DMS153 treated with DMSO at 0.1 percent for 48 hours (cell line): ENCODE data around the gene CELSR2.
"Not testable (repeated sequence)": the region's sequence is repeated elsewhere in the genome, so short reads cannot be mapped to it uniquely, and the experiment has no call there.

Source experiments
- DNase-seq: peaks from one replicate; lab custom pipeline; 2025; ENCODE audit not compliant: unreplicated experiment; lab: John Stamatoyannopoulos, UW

Gene CELSR2

GRCh38 chr1:109300650-109301151 is 51.4 kb downstream of the CELSR2 start:
- no peak for DNase-seq

GRCh38 chr1:109301874-109302273 is 52.5 kb downstream of the CELSR2 start:
- DNase-seq, result no peak

DNA sequence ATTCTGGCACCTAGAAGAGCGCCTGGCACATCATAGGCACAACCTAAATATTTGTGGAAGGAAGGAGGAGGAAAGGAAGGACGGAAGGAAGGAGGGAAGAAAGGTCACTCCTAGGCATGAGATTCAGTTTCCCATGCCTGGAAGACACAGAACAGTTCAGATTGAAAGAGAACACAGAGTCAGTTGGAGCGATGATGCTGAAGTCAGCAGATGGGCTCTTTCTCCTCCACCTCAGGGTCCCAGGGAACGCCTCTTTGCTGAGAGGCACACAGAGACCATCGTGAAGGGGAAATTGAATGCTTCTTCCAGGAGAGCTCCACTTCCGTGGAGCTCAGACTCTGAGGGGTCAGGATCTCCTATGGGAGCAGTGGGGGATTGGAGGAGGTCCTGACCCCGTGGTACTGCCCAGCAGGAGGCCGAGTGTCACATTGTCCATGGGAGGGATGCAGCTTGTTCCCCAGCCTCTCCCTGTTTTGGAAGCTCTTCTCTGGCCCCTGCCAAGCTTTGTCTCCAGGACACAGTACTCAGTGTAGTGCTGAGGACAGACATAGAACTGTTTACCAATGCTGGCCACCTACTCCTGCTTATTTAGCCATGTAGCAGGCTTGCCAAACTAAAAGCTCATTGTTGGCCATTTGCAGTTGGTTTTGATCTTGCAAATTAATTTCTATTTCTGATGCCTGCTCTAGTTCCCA is 55.0 kb downstream of the CELSR2 start:
- DNase-seq, result no peak

DNA sequence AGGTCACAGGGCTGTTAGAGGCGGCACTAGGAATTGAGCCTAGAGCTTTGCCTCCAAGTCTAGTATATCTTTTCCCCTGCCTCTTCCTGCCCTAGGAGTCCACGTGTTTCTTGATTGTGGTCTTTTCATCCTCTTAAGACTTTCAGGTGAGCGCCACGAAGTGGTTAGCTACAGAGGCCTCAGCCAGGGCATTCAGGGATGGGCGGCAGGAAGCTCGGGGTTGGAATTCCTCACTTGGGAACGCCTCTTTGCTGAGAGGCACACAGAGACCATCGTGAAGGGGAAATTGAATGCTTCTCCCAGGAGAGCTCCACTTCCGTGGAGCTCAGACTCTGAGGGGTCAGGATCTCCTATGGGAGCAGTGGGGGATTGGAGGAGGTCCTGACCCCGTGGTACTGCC is 56.7 kb downstream of the CELSR2 start:
- DNase-seq, result not testable (repeated sequence)

DNA sequence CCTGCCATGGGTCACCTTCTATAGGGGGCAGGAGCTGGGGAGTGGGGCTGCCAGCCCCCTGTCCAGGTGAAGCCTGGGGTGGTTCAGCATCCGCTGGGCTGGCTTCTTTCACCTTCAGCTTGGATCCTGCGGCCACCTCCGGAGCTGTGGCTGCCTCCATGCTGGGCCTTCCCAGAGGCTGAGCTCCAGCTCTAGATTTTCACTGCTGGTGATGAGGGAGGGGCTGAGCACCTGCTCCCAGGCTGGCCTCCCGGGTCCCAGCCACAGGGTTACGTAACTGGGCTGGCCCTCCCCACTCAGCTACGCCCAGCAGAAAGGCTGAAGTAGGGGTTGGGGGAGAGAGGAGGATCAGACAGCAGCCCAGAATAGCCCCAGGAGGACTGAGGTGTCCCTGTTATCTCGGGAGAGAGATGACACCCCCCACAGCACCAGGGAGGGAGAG is 57.5 kb downstream of the CELSR2 start, which contains the start of gene MYBPHL:
MYBPHL (minus strand) TSS at position 180 of the 442 bp plus-strand sequence; CDS start at position 160, 20 bp downstream.
- DNase-seq, result no peak

GRCh38 chr1:109307274-109308021 is 58.1 kb downstream of the CELSR2 start:
- DNase-seq, result peak; percentile 34

DNA sequence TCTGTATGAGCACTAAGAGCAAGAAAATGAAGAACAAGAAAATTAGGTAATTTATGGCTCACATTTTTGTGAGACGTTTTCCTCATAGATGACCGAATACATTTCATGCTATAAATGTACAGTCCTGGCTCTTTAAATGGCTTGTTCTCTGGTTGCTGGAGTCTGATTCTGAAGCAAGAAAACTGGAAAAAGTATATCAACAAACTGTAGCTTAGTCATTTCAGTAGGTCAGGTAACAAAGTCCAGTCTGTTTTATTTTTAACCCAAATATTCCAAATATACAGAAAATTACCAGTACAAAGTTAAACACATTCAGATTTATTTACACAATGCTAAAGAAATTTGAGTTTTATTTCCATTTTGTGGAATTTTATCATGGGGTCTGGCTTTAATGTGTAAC is 60.0 kb downstream of the CELSR2 start:
- no peak for DNase-seq

DNA sequence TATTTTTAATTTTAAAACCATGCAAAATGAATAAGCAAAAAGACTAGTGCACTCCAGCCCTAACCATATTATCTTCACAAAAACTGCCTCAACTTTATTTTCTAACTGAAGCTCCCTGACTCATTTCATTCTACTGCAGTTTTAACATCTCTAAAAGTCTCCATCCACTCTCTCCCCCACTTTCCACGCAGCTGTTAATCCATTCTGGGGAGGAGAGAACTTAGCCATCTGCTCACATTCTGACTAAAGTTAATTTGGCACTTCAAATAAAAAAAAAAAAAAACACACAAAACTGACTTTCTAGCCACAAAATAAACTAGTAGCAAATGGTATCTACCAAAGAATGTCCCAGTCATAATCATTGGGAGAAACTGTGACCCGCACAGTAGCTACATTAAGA is 62.9 kb downstream of the CELSR2 start:
- no peak for DNase-seq

- DNase-seq, result no peak
Measured at GRCh38 chr1:109312978-109313775, 63.8 kb downstream of the CELSR2 start.

DNA sequence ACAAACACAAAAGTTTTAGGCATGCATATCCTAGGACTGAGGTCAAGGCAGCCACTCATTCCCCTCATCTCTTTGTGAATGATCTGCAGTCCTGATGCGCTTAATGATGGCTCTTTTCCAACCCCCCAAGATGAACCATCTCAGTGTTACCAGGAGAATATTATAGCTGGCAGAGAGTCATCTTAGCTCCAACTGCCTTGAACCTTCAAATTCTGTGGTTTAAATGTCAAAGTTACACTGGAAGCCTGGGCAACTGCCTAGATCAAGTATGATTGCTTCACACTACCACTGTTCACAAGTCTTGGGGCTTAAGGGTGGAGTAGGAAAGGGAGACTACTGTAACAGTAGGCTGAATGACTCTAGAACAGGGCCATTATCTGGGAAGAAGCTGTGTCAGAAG is 65.5 kb downstream of the CELSR2 start:
- no peak for DNase-seq

DNA sequence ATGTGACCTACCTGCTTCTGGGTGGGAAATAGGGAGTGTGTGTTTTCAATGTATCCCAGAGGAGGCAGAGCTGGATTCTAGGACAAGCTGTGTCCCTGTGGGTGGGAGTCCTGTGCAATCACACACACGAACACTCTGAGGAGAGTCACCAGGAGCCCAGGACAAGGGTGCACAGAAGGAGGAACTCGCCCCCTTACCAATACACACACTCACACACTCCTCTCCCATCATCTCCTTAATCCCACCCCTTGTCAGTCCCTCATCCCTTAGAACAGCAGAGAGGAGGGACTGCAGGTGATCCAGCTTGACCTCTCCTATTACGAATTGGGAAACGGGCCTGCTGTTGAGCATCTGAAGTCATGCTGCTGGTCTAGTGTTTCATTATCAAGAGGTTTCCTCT is 65.9 kb downstream of the CELSR2 start:
- no peak for DNase-seq

DNA sequence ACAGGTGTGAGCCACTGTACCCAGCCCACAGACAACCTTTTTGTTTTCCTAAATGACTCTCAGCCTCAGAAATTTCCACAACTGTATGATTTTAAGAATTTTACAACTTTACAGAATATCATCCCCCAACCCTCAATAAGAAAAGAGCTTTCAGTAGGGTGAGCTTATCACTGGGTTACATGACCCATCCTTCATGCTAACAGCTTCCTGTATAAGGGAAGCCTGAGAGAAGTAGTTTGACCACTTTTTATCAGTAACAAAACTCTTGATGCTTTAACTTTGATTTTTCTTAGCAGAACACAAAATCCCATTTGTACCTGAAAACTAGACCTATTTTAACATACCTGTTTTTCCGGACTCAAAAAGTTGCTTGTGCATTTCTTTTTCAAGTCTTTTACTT is 67.2 kb downstream of the CELSR2 start:
- no peak for DNase-seq

GRCh38 chr1:109319114-109319513 is 69.8 kb downstream of the CELSR2 start:
- no peak for DNase-seq

DNA sequence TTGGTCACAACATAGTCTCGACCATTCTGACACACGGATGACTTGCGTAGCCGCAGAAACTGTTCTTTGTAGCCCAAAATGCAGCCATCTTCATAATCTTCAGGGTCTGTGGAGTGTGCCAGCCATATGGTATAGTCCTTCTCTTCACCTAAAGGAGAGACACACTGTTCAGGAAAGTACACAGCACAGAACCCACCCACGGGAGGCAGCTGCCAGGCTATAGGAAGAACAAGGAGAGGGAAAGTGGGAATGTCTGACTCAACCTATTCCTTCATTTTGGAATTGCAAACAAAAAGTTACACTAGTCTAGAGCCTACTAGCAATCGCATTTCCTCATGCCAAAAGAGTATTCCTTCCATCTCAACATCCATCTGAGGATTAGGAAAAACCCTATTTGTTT is 73.6 kb downstream of the CELSR2 start:
- no peak for DNase-seq
